Measurements from ENCODE around the gene R3HDML. TPM values are rescaled to one million over a fixed set of nuclear protein-coding genes. Genes with fewer than 3 reads are reported as not detected.

Gene R3HDML
- total RNA-seq, 6 experiments from 2014 or later = not detected

DNA sequence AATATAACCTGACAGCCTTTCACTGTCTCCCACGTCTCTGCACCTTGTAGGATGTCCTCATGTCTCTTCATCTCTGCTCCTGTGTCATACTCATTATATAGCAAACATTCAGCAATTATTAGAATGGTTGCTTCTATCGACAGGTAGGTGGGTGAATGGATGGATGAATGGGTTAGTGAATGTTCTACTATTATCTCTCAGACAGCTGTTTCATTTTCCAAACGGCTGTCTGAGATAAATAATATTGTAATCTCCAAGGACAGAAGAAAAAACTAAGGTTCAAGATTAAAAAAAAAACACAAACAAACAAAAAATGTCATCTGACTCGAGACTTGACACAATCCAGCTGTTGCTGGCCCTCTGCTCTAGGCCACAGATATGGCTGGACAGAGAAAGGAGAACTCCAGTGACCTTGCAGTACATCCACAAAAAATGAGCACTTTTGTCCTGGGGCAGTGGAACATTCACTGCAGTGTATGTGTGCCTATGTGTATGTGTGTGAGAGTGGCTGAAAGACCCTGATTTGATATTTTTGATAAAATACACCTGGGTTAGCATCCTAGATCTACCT lies 20.8 kb downstream of the R3HDML start:
- no peaks in the 10 kb centered on the region for H3K27me3 ChIP-seq
- H3K9me3 ChIP-seq = no peaks in the 10 kb centered on the region
- ATAC-seq (no peak), DNase-seq (no peak)
- H3K4me3 ChIP-seq = no peak overlapping the region
- WGBS (ENCODE audit: insufficient coverage, low coverage, low lambda C conversion rate, missing lambda C conversion rate) = 29% methylated on average over 4 of the region's 4 CpGs
- TF ChIP-seq POLR2A (IDR thresholded peaks at IDR 0.05) = no peak
- TF ChIP-seq, protein P1, sequence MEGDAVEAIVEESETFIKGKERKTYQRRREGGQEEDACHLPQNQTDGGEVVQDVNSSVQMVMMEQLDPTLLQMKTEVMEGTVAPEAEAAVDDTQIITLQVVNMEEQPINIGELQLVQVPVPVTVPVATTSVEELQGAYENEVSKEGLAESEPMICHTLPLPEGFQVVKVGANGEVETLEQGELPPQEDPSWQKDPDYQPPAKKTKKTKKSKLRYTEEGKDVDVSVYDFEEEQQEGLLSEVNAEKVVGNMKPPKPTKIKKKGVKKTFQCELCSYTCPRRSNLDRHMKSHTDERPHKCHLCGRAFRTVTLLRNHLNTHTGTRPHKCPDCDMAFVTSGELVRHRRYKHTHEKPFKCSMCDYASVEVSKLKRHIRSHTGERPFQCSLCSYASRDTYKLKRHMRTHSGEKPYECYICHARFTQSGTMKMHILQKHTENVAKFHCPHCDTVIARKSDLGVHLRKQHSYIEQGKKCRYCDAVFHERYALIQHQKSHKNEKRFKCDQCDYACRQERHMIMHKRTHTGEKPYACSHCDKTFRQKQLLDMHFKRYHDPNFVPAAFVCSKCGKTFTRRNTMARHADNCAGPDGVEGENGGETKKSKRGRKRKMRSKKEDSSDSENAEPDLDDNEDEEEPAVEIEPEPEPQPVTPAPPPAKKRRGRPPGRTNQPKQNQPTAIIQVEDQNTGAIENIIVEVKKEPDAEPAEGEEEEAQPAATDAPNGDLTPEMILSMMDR (IDR thresholded peaks at IDR 0.05) = no peak
- peaks cover 0 to 33% (median 3%) of the 10 kb centered on the region in 4 donors for H3K4me1 ChIP-seq
- H3K36me3 ChIP-seq = peaks cover 0 to 11% (median 3%) of the 10 kb centered on the region in 4 donors
- no peak overlapping the region for H3K27ac ChIP-seq
- intact Hi-C loops (cut with DNase I) = no loop called here

GRCh38 chr20:44358776-44359175 lies 21.9 kb downstream of the R3HDML start:
- intact Hi-C loops (cut with DNase I) = no loop called here
- ATAC-seq = peak in 1 of 4 donors; percentile 14
- Histone ChIP-seq H3K4me1 (peaks cover 0 to 33% (median 3%) of the 10 kb centered on the region in 4 donors), H3K36me3 (peaks cover 0 to 11% (median 3%) of the 10 kb centered on the region in 4 donors), H3K27me3 (no peaks in the 10 kb centered on the region), H3K4me3 (no peak overlapping the region), H3K27ac (no peak overlapping the region), H3K9me3 (no peaks in the 10 kb centered on the region)
- TF ChIP-seq, protein P1 (IDR thresholded peaks at IDR 0.05) = no peak
- no peak for TF ChIP-seq POLR2A (IDR thresholded peaks at IDR 0.05)
- 58% methylated on average over 2 of the region's 8 CpGs for WGBS (ENCODE audit: insufficient coverage, low coverage, low lambda C conversion rate, missing lambda C conversion rate)
- no peak for DNase-seq

- DNase-seq = no peak
- Histone ChIP-seq H3K27ac (no peak overlapping the region), H3K4me1 (peaks cover 0 to 27% (median 3%) of the 10 kb centered on the region in 4 donors), H3K36me3 (peaks cover 0 to 12% (median 3%) of the 10 kb centered on the region in 4 donors), H3K9me3 (no peaks in the 10 kb centered on the region), H3K4me3 (no peak overlapping the region), H3K27me3 (no peaks in the 10 kb centered on the region)
- TF ChIP-seq POLR2A (IDR thresholded peaks at IDR 0.05) = no peak
- TF ChIP-seq, protein P1 (IDR thresholded peaks at IDR 0.05) = no peak
- no peak for ATAC-seq
- intact Hi-C loops (cut with DNase I) = no loop called here
These were observed 23.4 kb downstream of the R3HDML start for GRCh38 chr20:44360221-44360620.

DNA sequence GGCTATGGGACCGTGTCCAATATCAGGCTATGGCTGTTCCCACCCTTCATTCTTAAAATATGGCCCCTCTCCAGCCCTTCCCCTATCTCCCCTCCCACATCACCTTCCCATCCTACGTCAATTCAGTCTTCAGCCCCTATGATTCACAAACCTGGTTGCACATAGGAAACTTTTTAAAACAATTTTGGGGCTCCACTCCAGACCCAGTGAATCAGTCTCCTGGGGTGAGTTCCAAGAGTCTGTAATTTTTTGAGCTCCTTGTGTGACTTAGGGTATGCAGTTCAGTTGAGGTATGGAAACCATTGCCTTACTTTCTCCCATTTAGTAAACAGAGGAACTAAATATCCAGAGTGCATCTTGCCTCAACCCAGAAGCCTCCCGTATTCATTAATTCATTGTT lies 24.2 kb downstream of the R3HDML start:
- peaks cover 0 to 13% (median 3%) of the 10 kb centered on the region in 4 donors for H3K36me3 ChIP-seq
- no peak for DNase-seq
- WGBS (ENCODE audit: insufficient coverage, low coverage, low lambda C conversion rate, missing lambda C conversion rate) = 73% methylated on average over 3 of the region's 3 CpGs
- H3K4me1 ChIP-seq = peaks cover 0 to 25% (median 3%) of the 10 kb centered on the region in 4 donors
- H3K27ac ChIP-seq = no peak overlapping the region
- ATAC-seq = no peak
- TF ChIP-seq, protein P1 (IDR thresholded peaks at IDR 0.05) = no peak
- no peak for TF ChIP-seq POLR2A (IDR thresholded peaks at IDR 0.05)
- H3K9me3 ChIP-seq = no peaks in the 10 kb centered on the region
- intact Hi-C loops (cut with DNase I) = no loop called here
- H3K27me3 ChIP-seq = no peaks in the 10 kb centered on the region
- H3K4me3 ChIP-seq = no peak overlapping the region

Data from right lobe of liver (tissue), 6 donors.